Activated CD4-positive, alpha-beta T cell treated with anti-CD3 and anti-CD28 coated beads for 1 hour (primary cell): ENCODE results near the gene FAM20C.
A peak's percentile ranks its signal among the peaks of the same experiment; 100 is the strongest.
"Not testable (repeated sequence)": the region's sequence is repeated elsewhere in the genome, so short reads cannot be mapped to it uniquely, and the experiment has no call there.

Experiments
- DNase-seq: peaks from one replicate; pipeline ENCODE4 v3.0.0-alpha.2; 2020

The FAM20C gene

DNA sequence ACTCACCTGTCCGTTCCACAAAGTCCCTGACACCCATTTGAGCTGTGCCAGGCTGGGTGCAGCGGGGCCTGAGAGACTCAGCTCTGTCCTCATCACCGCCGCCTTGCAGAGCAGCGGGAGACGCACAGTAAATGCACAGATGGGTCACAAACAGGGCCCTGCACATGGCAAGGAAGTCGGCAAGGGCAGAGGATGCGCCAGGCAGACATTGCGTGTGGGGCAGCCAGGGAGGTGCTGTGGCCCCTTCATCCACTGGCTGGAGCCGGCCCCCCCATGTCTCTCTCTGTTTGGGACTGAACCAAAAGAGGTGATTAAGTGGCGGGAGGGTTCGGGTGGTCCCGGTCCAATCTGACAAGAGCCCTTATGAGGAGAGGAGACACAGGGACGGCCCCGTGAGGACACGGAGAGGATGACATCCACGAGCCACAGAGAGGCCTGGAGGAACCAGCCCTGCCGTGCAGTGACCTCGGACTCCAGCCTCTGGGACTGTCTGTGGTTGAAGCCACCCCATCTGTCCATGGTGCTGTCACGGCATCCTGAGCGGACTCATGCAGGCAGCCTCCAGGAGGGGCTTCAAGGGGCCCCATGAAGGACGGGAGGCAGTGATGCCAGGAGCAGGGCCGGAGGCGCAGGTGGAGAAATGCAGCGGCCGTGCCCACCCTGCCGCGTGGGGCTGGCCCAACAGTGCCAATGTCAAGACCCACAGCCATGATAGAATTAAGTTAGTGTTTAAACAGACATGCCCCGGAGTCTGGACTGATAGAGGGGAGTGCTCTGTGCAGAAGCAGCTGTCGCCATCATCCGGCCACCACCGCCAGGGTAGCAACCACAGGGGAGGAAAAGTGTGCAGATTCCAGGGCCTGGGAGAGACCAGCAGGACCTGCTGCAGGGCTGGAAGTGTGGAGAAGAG is 69.2 kb downstream of the FAM20C start:
- no peak for DNase-seq

DNA sequence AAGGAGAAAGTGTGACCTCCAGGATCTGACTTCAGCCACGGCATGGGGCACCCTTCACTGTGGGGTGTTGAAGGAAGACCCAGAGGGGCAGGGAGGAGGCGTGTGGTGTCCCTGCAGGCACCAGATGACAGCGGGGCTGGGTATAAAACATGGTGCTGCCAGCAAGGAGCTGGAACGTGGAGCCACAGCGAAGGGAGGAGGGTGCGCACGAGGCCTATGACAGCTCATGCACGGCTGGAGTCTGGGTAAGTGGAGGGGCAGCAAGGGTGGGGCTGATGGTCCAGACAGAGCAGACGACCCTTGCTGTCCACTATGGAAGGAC is 69.8 kb downstream of the FAM20C start:
- DNase-seq, result no peak

DNA sequence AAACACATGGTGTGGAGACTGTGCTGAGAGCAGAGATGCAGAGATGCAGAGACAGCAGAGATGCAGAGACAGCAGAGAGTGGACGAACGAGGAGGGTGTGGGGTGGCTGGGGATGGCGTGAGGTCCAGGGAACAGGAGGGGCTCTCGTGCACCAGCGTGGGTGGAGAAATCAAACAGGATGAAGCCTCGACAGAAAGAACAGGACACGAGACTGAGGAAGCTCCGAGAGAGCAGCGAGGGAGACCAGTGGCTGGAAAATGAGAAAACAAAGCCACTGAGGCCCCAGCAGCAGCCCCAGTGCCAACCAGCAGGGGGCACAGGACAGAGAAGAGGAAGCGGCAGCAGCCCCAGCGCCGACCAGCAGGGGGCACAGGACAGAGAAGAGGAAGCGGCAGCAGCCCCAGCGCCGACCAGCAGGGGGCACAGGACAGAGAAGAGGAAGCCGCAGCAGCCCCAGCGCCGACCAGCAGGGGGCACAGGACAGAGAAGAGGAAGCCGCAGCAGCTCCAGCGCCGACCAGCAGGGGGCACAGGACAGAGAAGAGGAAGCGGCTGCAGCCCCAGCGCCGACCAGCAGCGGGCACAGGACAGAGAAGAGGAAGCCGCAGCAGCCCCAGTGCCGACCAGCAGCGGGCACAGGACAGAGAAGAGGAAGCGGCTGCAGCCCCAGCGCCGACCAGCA is 70.4 kb downstream of the FAM20C start:
- peak; percentile 30 for DNase-seq

- DNase-seq, result not testable (repeated sequence)
Measured at GRCh38 chr7:263483-264351, 71.3 kb downstream of the FAM20C start.

- DNase-seq, result no peak
Measured at GRCh38 chr7:264541-265191, 72.3 kb downstream of the FAM20C start.

DNA sequence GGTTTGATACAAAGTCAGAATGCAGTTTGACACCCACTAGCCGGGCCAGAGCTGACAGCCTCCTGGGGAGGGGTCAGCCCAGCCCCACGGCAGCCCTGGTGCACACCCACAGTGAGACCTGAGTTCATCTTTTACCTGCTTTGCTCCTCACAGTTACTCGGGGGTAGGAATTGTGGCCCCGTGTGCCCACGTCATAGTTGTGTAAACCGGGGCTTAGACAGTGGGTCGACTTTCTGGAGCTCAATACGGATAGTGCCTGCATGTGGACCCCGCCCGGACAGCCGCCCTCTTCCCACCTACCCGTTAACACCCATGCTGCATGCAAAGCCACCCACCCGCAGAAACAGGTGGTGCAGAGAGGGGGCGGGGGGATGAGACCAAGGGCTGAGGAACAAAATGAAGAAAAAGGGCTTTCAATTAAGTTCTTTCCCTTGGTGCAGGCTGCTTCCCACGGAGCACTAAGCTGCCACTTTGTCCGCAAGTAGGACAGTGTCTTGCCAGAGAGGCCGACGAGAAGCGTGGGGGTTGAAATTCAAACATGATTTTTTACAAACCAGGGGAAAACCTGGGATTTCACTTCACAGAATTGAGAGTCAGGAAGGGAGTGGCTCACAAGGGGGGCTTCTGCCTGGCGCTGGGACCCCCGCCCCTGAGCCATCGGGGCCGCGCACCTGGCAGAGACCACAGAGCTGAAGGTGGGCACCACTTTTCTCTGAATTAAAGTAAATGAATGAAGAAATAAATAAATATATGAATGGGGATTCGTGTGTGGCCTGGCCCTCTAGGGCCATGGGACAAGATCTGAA is 73.0 kb downstream of the FAM20C start:
- no peak for DNase-seq

GRCh38 chr7:265998-266850 is 73.9 kb downstream of the FAM20C start:
- DNase-seq, result no peak

GRCh38 chr7:266851-267840 is 74.8 kb downstream of the FAM20C start:
- DNase-seq, result no peak

DNA sequence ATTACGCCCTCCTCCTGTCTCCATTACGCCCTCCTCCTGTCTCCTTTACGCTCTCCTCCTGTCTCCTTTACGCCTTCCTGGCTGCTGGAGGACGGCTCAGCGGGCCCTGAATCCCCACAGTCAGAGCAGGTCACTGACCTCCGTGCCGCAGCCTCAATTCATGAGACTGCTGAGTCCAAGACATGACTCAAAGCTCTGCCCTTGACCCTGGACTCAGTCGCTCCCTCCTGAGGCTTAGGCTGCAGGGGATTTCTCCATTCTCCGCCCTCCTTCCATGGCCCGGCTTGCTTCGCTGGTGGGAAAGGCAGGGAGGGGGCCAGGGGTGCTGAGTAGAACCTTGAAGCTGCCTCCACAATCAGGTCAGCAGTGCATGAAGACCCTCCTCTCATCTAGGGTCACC is 76.6 kb downstream of the FAM20C start:
- DNase-seq, result no peak

- DNase-seq, result no peak
Measured at GRCh38 chr7:269721-270120, 77.3 kb downstream of the FAM20C start.

DNA sequence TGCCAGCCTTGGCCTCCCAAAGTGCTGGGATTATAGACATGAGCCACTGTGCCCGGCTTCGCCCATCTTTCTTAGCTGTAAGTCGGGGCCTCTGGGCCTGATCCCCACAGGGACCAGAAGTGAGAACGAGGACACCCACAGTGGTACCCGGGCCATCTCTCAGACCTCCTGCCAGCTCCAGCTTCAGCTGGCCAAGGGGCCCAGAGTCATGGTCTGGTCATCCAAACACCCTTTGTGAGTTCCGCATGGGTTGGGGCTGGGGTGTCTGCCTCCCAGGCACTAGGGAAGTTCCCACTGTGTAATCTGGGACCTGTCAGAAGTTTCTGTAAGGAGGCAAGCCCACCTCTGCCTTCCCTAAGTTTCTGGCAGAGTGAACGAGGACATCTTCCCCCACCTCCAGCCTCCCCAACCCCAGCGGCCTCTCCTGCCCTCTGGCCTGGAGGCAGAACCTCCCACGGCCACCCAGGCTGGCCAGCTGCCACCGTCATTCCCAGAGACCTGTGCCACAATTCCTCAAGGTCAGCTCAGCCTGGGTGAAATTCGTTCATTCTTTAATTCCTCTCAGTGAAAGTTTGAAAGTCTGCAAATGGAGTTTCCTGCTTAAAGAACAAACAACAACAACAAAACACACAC is 78.1 kb downstream of the FAM20C start:
- no peak for DNase-seq

- no peak for DNase-seq
Measured at GRCh38 chr7:271266-272107, 79.1 kb downstream of the FAM20C start.

DNA sequence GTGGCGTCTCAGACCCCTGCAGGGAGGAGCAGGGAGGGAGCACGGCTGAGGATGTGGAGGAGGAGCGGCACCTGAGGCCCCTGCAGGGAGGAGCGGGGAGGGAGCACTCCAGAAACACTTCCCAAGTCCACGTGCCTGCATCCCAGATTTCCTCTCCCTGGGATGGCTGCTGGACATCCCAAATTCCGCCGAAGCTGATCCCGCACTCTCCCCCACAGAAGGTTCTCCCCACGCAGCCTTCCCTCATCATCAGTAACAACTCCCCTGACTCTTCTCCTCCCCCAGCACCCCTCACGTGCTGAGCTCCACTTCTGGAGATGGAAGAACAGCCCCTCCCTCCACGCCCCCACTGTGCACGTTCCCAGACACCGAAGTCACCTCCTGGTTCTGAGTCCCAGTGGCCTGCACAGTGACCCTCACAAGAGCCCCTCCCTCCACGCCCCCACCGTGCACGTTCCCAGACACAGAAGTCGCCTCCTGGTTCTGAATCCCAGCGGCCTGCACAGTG is 79.8 kb downstream of the FAM20C start:
- no peak for DNase-seq

DNA sequence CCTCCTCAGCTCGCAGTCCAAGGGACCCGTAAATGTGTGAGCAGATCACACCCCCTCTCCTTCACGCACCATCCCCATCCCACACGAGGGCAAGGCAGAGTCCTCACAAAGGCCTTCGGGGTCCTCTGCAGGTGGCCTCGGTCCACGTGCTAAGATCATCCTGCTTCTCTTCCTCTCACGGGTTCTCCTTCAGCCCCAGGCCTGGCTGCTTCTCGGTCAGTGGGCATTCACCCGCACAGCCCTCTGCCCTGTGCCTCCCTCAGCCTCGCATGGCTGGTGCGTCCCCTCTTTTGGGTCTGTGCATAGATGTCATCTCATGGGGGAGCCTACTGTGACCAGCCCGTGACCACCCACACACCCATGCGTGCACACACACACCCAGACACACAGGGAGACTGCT is 80.3 kb downstream of the FAM20C start:
- DNase-seq, result no peak

DNA sequence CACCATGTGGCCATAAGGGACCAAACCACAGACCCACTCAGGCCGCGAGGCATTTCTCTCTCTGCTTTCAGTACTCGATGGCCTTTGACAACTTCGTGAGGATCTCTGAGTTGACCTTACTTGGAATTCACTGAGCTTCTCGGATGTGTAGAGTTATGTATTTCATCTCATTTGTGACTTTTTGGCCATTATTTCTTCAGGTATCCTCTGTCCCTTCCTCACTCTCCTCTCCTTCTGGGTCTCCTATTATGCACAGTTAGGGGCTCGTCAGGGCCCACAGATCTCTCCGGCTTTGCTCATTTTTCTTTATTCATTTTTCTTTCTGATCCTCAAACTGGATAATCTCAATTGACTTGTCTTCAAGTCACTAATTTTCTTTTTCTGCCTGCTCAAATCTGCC is 81.0 kb downstream of the FAM20C start:
- DNase-seq, result no peak

GRCh38 chr7:274266-274665 is 81.9 kb downstream of the FAM20C start:
- DNase-seq, result no peak

GRCh38 chr7:276230-276835 is 84.0 kb downstream of the FAM20C start:
- no peak for DNase-seq

- DNase-seq, result no peak
Measured at GRCh38 chr7:277228-277627, 84.9 kb downstream of the FAM20C start.
